Neural crest cell (in vitro differentiated cells): ENCODE results near the gene RASAL1. TPM values are rescaled to one million over a fixed set of nuclear protein-coding genes. Genes with fewer than 3 reads are reported as not detected.

Experiments
- DNase-seq: peaks from one replicate; pipeline ENCODE4 v3.0.0; 2021; ENCODE audit warnings: low read depth, mixed read lengths, low spot score
- H3K27ac Mint-ChIP-seq: one replicate; pipeline ENCODE4 v1.8.0; 2021; ENCODE audit warnings: mild to moderate bottlenecking, mixed read lengths; ENCODE audit not compliant: unreplicated experiment
- H3K27me3 Mint-ChIP-seq: 2 replicates; pipeline ENCODE4 v1.8.0; 2021; ENCODE audit warnings: low read depth, mild to moderate bottlenecking, mixed read lengths
- H3K36me3 Mint-ChIP-seq: 2 replicates; pipeline ENCODE4 v1.8.0; 2021; ENCODE audit warnings: low read depth, mild to moderate bottlenecking, mixed read lengths
- H3K4me1 Mint-ChIP-seq: 2 replicates; pipeline ENCODE4 v1.8.0; 2021; ENCODE audit warnings: mixed read lengths
- H3K4me3 Mint-ChIP-seq: one replicate; pipeline ENCODE4 v1.8.0; 2021; ENCODE audit warnings: mild to moderate bottlenecking, mixed read lengths
- H3K9me3 Mint-ChIP-seq: 2 replicates; pipeline ENCODE4 v1.8.0; 2021; ENCODE audit warnings: mixed read lengths
- total RNA-seq: library from RNA; stranded (reverse); gene quantifications from 2 replicates; pipeline ENCODE4 v1.2.1, GENCODE V29; 2021
- TF ChIP-seq, protein P1 (sequence below): fragments of 200-600 bp; sonication (generic); conservative IDR thresholded peaks from 2 replicates; pipeline ENCODE4 v1.5.0; 2021; ENCODE audit warnings: antibody characterized with exemption, mild to moderate bottlenecking

The RASAL1 gene
- total RNA-seq, 1 donor from 2014 or later = not detected

DNA sequence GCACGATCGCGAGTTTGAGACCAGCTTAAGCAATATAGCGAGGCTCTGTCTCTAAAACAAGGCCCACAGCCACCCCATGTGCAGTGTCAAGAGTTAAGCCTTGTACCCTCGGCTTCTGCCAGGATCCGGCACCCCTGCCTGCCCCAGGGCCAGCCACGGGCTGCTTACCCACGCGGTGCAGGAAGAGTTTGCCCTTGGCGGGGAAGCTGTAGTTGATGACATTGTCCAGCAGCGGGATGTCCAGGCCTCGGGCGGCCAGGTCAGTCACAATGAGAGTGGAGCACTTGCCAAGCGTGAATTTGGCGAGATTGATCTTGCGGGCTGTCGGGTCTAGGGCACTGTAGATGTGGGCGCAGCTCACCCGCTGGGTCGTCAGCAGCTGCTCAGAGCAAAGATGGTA lies 36.6 kb upstream of the RASAL1 start:
- no peak overlapping the region for H3K4me3 Mint-ChIP-seq
- H3K27me3 Mint-ChIP-seq = no peaks in the 10 kb centered on the region
- no peaks in the 10 kb centered on the region for H3K9me3 Mint-ChIP-seq
- TF ChIP-seq, protein P1, sequence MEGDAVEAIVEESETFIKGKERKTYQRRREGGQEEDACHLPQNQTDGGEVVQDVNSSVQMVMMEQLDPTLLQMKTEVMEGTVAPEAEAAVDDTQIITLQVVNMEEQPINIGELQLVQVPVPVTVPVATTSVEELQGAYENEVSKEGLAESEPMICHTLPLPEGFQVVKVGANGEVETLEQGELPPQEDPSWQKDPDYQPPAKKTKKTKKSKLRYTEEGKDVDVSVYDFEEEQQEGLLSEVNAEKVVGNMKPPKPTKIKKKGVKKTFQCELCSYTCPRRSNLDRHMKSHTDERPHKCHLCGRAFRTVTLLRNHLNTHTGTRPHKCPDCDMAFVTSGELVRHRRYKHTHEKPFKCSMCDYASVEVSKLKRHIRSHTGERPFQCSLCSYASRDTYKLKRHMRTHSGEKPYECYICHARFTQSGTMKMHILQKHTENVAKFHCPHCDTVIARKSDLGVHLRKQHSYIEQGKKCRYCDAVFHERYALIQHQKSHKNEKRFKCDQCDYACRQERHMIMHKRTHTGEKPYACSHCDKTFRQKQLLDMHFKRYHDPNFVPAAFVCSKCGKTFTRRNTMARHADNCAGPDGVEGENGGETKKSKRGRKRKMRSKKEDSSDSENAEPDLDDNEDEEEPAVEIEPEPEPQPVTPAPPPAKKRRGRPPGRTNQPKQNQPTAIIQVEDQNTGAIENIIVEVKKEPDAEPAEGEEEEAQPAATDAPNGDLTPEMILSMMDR = no peak
- no peak overlapping the region for H3K27ac Mint-ChIP-seq
- H3K36me3 Mint-ChIP-seq = peaks cover 23% of the 10 kb centered on the region
- no peak for DNase-seq
- no peaks in the 10 kb centered on the region for H3K4me1 Mint-ChIP-seq

DNA sequence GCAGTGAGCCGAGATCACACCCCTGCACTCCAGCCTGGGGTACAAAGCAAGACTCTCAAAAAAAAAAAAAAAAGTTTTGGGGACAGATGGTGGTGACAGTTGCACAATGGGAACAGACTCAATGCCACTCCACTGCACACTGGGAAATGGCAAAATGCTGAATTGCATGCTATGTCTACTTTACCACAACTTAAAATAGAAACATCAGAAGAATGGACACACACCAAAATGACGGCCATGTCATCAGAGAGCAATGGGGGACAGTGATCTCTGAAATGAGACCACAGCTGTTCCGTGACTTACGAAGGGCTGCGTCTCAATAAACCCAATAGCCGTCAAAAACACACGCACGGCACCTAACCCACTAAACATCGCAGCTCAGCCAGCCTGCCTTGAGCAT lies 36.0 kb upstream of the RASAL1 start:
- Mint-ChIP-seq H3K27ac (no peak overlapping the region), H3K27me3 (no peaks in the 10 kb centered on the region), H3K36me3 (peaks cover 17% of the 10 kb centered on the region), H3K9me3 (no peaks in the 10 kb centered on the region), H3K4me1 (no peaks in the 10 kb centered on the region), H3K4me3 (no peak overlapping the region)
- no peak for DNase-seq
- TF ChIP-seq, protein P1 = no peak

DNA sequence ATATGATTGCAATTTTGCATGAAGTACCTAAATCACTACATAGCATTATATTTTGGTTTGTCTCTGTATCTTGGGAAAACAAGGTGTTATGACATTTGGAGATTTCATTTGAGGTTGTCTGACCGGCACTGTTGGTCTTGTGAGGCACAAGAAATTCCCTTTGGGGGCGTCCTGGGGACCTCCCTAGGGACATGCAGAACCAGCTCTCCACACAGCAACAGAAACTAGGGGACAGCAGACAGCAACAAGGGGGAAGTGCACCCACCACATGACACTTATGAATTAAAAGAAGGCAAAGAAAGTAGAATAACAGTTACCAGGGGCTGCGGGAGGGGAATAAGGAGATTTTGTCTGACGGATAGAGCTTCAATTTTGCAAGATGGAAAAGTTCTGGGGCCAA lies 35.4 kb upstream of the RASAL1 start:
- Mint-ChIP-seq H3K36me3 (peaks cover 13% of the 10 kb centered on the region), H3K27me3 (no peaks in the 10 kb centered on the region), H3K9me3 (no peaks in the 10 kb centered on the region), H3K4me1 (no peaks in the 10 kb centered on the region), H3K4me3 (no peak overlapping the region), H3K27ac (no peak overlapping the region)
- DNase-seq = no peak
- TF ChIP-seq, protein P1 = no peak

DNA sequence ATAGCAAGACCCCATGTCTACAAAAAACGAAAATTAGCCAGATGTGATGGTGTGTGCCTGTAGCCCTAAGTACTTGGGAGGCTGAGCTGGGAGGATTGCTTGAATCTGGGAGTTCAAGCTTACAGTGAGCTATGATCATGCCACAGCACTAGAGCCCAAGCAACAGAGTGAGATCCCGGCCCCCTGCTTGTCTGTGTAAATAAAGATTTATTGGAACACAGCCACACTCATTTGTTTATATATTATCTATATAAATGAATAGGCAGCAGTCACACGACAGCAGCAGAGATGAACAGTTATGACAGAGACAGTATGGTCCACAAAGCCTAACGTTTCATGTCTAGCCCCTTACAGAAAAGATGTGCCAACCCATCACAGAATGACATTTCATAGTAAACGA lies 34.9 kb upstream of the RASAL1 start:
- DNase-seq = no peak
- H3K27me3 Mint-ChIP-seq = no peaks in the 10 kb centered on the region
- no peak overlapping the region for H3K4me3 Mint-ChIP-seq
- TF ChIP-seq, protein P1 = no peak
- peaks cover 13% of the 10 kb centered on the region for H3K36me3 Mint-ChIP-seq
- H3K9me3 Mint-ChIP-seq = no peaks in the 10 kb centered on the region
- no peaks in the 10 kb centered on the region for H3K4me1 Mint-ChIP-seq
- H3K27ac Mint-ChIP-seq = no peak overlapping the region

DNA sequence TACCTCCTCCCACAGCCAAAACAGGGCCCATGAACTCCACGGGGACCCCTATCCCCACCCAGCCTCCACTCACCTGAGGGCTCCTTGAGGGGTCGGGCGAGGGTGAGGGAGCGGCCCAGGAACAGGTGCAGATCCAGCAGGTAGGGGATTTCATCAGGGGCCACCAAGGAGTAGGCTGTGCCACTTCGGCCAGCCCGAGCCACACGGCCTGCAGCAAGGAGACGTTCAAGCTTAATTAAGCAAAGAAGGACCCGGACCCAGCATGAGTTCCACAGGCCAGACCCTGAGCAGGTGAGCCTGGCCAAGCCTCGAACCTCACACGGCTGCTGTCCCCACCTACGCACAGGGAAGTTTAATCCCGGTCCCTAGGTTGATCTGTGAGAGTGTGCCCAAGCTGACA lies 34.1 kb upstream of the RASAL1 start:
- no peaks in the 10 kb centered on the region for H3K9me3 Mint-ChIP-seq
- TF ChIP-seq, protein P1 = no peak
- no peak overlapping the region for H3K27ac Mint-ChIP-seq
- H3K4me3 Mint-ChIP-seq = no peak overlapping the region
- H3K4me1 Mint-ChIP-seq = no peaks in the 10 kb centered on the region
- H3K27me3 Mint-ChIP-seq = no peaks in the 10 kb centered on the region
- peaks cover 11% of the 10 kb centered on the region for H3K36me3 Mint-ChIP-seq
- no peak for DNase-seq

DNA sequence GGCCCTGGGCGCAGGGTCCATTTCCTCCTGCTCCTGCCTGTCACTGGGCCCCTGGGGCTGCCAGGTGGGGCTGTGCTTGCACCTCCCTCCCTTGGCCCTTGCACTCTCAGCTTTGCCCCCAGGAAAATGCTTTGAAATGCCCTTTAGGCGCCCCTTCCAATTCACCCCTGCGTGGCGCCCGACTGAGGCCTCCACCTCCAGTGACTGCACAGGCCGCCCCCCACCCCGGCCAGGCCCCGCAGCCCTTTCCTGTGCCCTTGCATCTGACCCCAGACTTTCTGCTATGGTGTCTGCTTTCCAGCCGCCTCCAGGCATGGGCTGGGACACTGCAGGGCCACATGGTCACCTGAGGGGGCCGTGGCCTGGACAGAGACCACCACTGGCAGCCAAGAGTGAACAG lies 32.3 kb upstream of the RASAL1 start:
- Mint-ChIP-seq H3K27ac (no peak overlapping the region), H3K4me3 (no peak overlapping the region), H3K36me3 (peaks cover 8% of the 10 kb centered on the region), H3K4me1 (no peaks in the 10 kb centered on the region), H3K27me3 (no peaks in the 10 kb centered on the region), H3K9me3 (no peaks in the 10 kb centered on the region)
- TF ChIP-seq, protein P1 = no peak
- DNase-seq = no peak
